Activated CD8-positive, alpha-beta T cell treated with anti-CD3 and anti-CD28 coated beads for 36 hours (primary cell): Measurements from ENCODE around the gene SULT1C2. TPM values are rescaled to one million over a fixed set of nuclear protein-coding genes. Genes with fewer than 3 reads are reported as not detected.

Source experiments
- ATAC-seq: fragments of 200-7000 bp; cut with Tn5 transposase; one replicate; pipeline ENCODE4 v1.10.0; 2021; ENCODE audit warnings: mild to moderate bottlenecking, moderate library complexity
- CTCF ChIA-PET: fragments of 350-600 bp; sonication (Branson Sonifier 250); formaldehyde crosslinking; loops from one replicate; lab custom pipeline; 2021; ENCODE audit warnings: antibody characterized with exemption; lab: Charles Lee
- POLR2A ChIA-PET: fragments of 350-600 bp; sonication (Branson Sonifier 250); formaldehyde crosslinking; loops from one replicate; lab custom pipeline; 2021; ENCODE audit warnings: antibody characterized with exemption; lab: Charles Lee
- DNase-seq: peaks from one replicate; pipeline ENCODE4 v3.0.0-alpha.2; 2020
- H3K27ac Mint-ChIP-seq: one replicate; pipeline ENCODE4 v1.8.0; 2021; ENCODE audit warnings: mild to moderate bottlenecking, mixed read lengths
- H3K27me3 Mint-ChIP-seq: one replicate; pipeline ENCODE4 v1.8.0; 2021; ENCODE audit warnings: mixed read lengths
- H3K36me3 Mint-ChIP-seq: one replicate; pipeline ENCODE4 v1.8.0; 2021; ENCODE audit warnings: low read depth, mixed read lengths
- H3K4me1 Mint-ChIP-seq: one replicate; pipeline ENCODE4 v1.8.0; 2021; ENCODE audit warnings: low read depth, mixed read lengths
- H3K4me3 Mint-ChIP-seq: one replicate; pipeline ENCODE4 v1.8.0; 2021; ENCODE audit warnings: mild to moderate bottlenecking, moderate library complexity, mixed read lengths
- H3K9me3 Mint-ChIP-seq: one replicate; pipeline ENCODE4 v1.8.0; 2021; ENCODE audit warnings: mixed read lengths
- CTCF ChIP-seq: fragments of 200-600 bp; IDR thresholded peaks from one replicate; pipeline ENCODE4 v1.8.0; 2022; ENCODE audit warnings: antibody characterized with exemption, mild to moderate bottlenecking
- intact Hi-C: fragments of 100-400 bp; cut with micrococcal nuclease; formaldehyde crosslinking; loops from one replicate; pipeline ENCODE4 v1.10.0; 2022
- total RNA-seq, 2 experiments: library from RNA; stranded (reverse); gene quantifications; one replicate each; pipeline ENCODE4 v1.2.3, GENCODE V29; 2021

The SULT1C2 gene
- total RNA-seq, 2 experiments from 2014 or later, result not detected

GRCh38 chr2:108285616-108286015 is 3.1 kb upstream of the SULT1C2 start:
- intact Hi-C loops, result no loop called here
- ChIA-PET POLR2A (no interaction called here), CTCF (no interaction called here)
- TF ChIP-seq CTCF, result no peak
- no peaks in the 10 kb centered on the region for H3K4me1 Mint-ChIP-seq
- ATAC-seq (no peak), DNase-seq (no peak)
- peaks cover 7% of the 10 kb centered on the region for H3K27me3 Mint-ChIP-seq
- peaks cover 7% of the 10 kb centered on the region for H3K9me3 Mint-ChIP-seq
- no peak overlapping the region for H3K4me3 Mint-ChIP-seq
- H3K27ac Mint-ChIP-seq, result no peak overlapping the region
- H3K36me3 Mint-ChIP-seq, result no peaks in the 10 kb centered on the region

- H3K4me1 Mint-ChIP-seq, result no peaks in the 10 kb centered on the region
- peaks cover 7% of the 10 kb centered on the region for H3K9me3 Mint-ChIP-seq
- no peak for ATAC-seq
- ChIA-PET POLR2A (no interaction called here), CTCF (no interaction called here)
- no peak for DNase-seq
- peaks cover 7% of the 10 kb centered on the region for H3K27me3 Mint-ChIP-seq
- TF ChIP-seq CTCF, result no peak
- no peaks in the 10 kb centered on the region for H3K36me3 Mint-ChIP-seq
- no peak overlapping the region for H3K4me3 Mint-ChIP-seq
- H3K27ac Mint-ChIP-seq, result no peak overlapping the region
- intact Hi-C loops, result no loop called here
Measured at GRCh38 chr2:108287169-108287568, 1.5 kb upstream of the SULT1C2 start.

DNA sequence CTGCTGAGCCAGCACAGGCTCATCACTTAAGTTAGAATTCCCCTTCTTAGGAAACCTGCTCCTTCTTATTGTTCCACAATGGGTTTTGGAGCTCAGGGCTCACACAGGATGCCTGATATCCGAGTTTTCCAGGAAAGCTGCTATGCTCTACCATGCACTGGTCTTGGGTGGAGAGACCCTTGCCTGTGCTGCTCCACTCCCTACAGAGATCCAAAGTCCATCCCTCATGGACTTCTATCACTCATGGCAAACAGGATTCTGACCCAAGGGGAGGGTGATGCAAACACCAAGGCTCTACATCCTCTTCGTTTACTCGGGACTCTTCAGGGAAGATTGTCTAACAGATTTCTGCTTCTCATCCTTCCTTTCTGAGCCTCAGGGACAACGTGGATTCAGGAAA is 5.2 kb downstream of the SULT1C2 start:
- H3K9me3 Mint-ChIP-seq, result no peaks in the 10 kb centered on the region
- intact Hi-C loops, result no loop called here
- H3K4me1 Mint-ChIP-seq, result no peaks in the 10 kb centered on the region
- no peak for TF ChIP-seq CTCF
- no peak overlapping the region for H3K27ac Mint-ChIP-seq
- ChIA-PET CTCF (no interaction called here), POLR2A (no interaction called here)
- no peaks in the 10 kb centered on the region for H3K27me3 Mint-ChIP-seq
- ATAC-seq, result no peak
- H3K4me3 Mint-ChIP-seq, result no peak overlapping the region
- DNase-seq, result no peak
- H3K36me3 Mint-ChIP-seq, result no peaks in the 10 kb centered on the region

DNA sequence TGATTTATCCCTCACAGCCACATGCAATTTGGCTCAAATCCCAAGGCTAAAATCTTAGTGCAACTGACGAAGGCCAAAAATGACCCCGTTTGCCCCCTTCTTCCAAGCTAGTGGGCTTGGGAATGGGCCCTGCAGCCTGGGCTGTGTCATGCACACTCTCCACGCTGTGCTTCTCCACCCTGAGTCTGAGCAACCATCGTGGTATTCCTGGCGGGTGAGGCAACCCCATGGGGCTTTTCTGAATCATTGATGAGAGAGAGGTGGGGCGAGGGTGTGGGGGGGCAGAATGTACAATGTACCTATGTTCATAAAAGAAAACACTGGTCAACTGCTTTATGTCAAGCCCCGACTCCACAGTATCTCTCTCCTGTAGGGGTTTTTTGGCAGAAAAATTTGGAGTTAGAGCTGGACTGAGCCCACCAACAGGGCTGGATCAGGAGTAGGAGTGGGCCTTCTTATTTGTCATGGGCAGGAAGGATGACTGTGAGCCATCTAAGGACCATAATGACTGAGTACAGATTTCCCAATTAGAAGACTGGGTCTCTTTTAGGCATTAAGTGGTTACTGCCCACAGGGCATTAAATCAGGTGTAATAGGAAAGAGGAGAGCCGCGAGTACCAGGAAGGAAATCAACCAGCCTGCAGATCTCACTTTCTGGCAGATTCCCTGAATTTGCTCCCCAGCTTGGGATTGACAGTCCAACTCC is 8.9 kb downstream of the SULT1C2 start:
- POLR2A ChIA-PET, result interaction anchor here (0.8 kb wide), 1 partner anchor 14 kb away, joined by 3 read pairs; no protein-coding TSS in a partner anchor
- intact Hi-C loops, result no loop called here
- H3K27ac Mint-ChIP-seq, result no peak overlapping the region
- peaks cover 4% of the 10 kb centered on the region for H3K27me3 Mint-ChIP-seq
- H3K9me3 Mint-ChIP-seq, result no peaks in the 10 kb centered on the region
- H3K36me3 Mint-ChIP-seq, result no peaks in the 10 kb centered on the region
- no peaks in the 10 kb centered on the region for H3K4me1 Mint-ChIP-seq
- DNase-seq, result no peak
- CTCF ChIA-PET, result no interaction called here
- no peak overlapping the region for H3K4me3 Mint-ChIP-seq
- TF ChIP-seq CTCF, result no peak
- no peak for ATAC-seq

- Mint-ChIP-seq H3K4me3 (no peak overlapping the region), H3K27me3 (peaks cover 4% of the 10 kb centered on the region), H3K36me3 (no peaks in the 10 kb centered on the region), H3K27ac (no peak overlapping the region), H3K9me3 (no peaks in the 10 kb centered on the region), H3K4me1 (peaks cover 8% of the 10 kb centered on the region)
- ChIA-PET POLR2A (no interaction called here), CTCF (no interaction called here)
- DNase-seq, result no peak
- intact Hi-C loops, result no loop called here
- TF ChIP-seq CTCF, result no peak
- no peak for ATAC-seq
Measured at GRCh38 chr2:108301558-108301957, 12.9 kb downstream of the SULT1C2 start.
